Measurements from ENCODE around the gene TMEM181. TPM values are rescaled to one million over a fixed set of nuclear protein-coding genes. Genes with fewer than 3 reads are reported as not detected.

The TMEM181 gene
- total RNA-seq, 1 experiment from 2014 or later = 31.6 TPM

- H3K4me3 ChIP-seq (ENCODE audit: low read depth, low read length, poor library complexity, severe bottlenecking) = no peak overlapping the region
- no peaks in the 10 kb centered on the region for H3K9me3 ChIP-seq (ENCODE audit: low read depth, low read length, poor library complexity, severe bottlenecking)
- H3K27me3 ChIP-seq (replicated peaks; ENCODE audit: insufficient read depth, low read depth, low read length, poor library complexity) = no peaks in the 10 kb centered on the region
- intact Hi-C loops (cut with micrococcal nuclease; ENCODE audit: unreplicated experiment) = no loop called here
- H3K4me1 ChIP-seq (ENCODE audit: insufficient read depth, low read length, poor library complexity, severe bottlenecking) = peaks cover 16% of the 10 kb centered on the region
- H3K36me3 ChIP-seq (ENCODE audit: insufficient read depth, low read length, poor library complexity, severe bottlenecking) = no peaks in the 10 kb centered on the region
- CTCF ChIA-PET = no interaction called here
- no peak overlapping the region for H3K27ac ChIP-seq (ENCODE audit: low read depth, low read length, poor library complexity, severe bottlenecking)
- POLR2A ChIA-PET (ENCODE audit: low non-redundant PET) = no interaction called here
- TF ChIP-seq EZH2 (IDR thresholded peaks at IDR 0.05; ENCODE audit: borderline replicate concordance, low read depth, low read length, poor library complexity, severe bottlenecking) = no peak
- TF ChIP-seq CTCF (conservative IDR thresholded peaks at IDR 0.05; ENCODE audit: low read depth, low read length) = no peak
- no peak for DNase-seq (ENCODE audit: low spot score)
- no TSS peak for BruUV-seq (replicated peaks)
Measured at GRCh38 chr6:158666628-158667359, 106.9 kb downstream of the TMEM181 start.

- ChIA-PET POLR2A (ENCODE audit: low non-redundant PET) (no interaction called here), CTCF (no interaction called here)
- no peak overlapping the region for H3K27ac ChIP-seq (ENCODE audit: low read depth, low read length, poor library complexity, severe bottlenecking)
- no peak for DNase-seq (ENCODE audit: low spot score)
- TF ChIP-seq EZH2 (IDR thresholded peaks at IDR 0.05; ENCODE audit: borderline replicate concordance, low read depth, low read length, poor library complexity, severe bottlenecking) = no peak
- TF ChIP-seq CTCF (conservative IDR thresholded peaks at IDR 0.05; ENCODE audit: low read depth, low read length) = no peak
- peaks cover 10% of the 10 kb centered on the region for H3K4me1 ChIP-seq (ENCODE audit: insufficient read depth, low read length, poor library complexity, severe bottlenecking)
- intact Hi-C loops (cut with micrococcal nuclease; ENCODE audit: unreplicated experiment) = no loop called here
- H3K27me3 ChIP-seq (replicated peaks; ENCODE audit: insufficient read depth, low read depth, low read length, poor library complexity) = no peaks in the 10 kb centered on the region
- H3K4me3 ChIP-seq (ENCODE audit: low read depth, low read length, poor library complexity, severe bottlenecking) = no peak overlapping the region
- no peaks in the 10 kb centered on the region for H3K36me3 ChIP-seq (ENCODE audit: insufficient read depth, low read length, poor library complexity, severe bottlenecking)
- no peaks in the 10 kb centered on the region for H3K9me3 ChIP-seq (ENCODE audit: low read depth, low read length, poor library complexity, severe bottlenecking)
- no TSS peak for BruUV-seq (replicated peaks)
Measured at GRCh38 chr6:158667360-158667981, 107.6 kb downstream of the TMEM181 start.

- no peak overlapping the region for H3K4me3 ChIP-seq (ENCODE audit: low read depth, low read length, poor library complexity, severe bottlenecking)
- ChIA-PET CTCF (no interaction called here), POLR2A (ENCODE audit: low non-redundant PET) (no interaction called here)
- H3K4me1 ChIP-seq (ENCODE audit: insufficient read depth, low read length, poor library complexity, severe bottlenecking) = no peaks in the 10 kb centered on the region
- TF ChIP-seq EZH2 (IDR thresholded peaks at IDR 0.05; ENCODE audit: borderline replicate concordance, low read depth, low read length, poor library complexity, severe bottlenecking) (no peak), CTCF (conservative IDR thresholded peaks at IDR 0.05; ENCODE audit: low read depth, low read length) (no peak)
- H3K36me3 ChIP-seq (ENCODE audit: insufficient read depth, low read length, poor library complexity, severe bottlenecking) = no peaks in the 10 kb centered on the region
- no TSS peak for BruUV-seq (replicated peaks)
- no peak for DNase-seq (ENCODE audit: low spot score)
- H3K27me3 ChIP-seq (replicated peaks; ENCODE audit: insufficient read depth, low read depth, low read length, poor library complexity) = no peaks in the 10 kb centered on the region
- intact Hi-C loops (cut with micrococcal nuclease; ENCODE audit: unreplicated experiment) = no loop called here
- no peak overlapping the region for H3K27ac ChIP-seq (ENCODE audit: low read depth, low read length, poor library complexity, severe bottlenecking)
- H3K9me3 ChIP-seq (ENCODE audit: low read depth, low read length, poor library complexity, severe bottlenecking) = no peaks in the 10 kb centered on the region
Measured at GRCh38 chr6:158668707-158669103, 108.8 kb downstream of the TMEM181 start.
